ENCODE data around the gene RAB21.

GRCh38 chr12:71737197-71737596 lies 17.5 kb upstream of the RAB21 start:
- TF ChIP-seq, protein P1, sequence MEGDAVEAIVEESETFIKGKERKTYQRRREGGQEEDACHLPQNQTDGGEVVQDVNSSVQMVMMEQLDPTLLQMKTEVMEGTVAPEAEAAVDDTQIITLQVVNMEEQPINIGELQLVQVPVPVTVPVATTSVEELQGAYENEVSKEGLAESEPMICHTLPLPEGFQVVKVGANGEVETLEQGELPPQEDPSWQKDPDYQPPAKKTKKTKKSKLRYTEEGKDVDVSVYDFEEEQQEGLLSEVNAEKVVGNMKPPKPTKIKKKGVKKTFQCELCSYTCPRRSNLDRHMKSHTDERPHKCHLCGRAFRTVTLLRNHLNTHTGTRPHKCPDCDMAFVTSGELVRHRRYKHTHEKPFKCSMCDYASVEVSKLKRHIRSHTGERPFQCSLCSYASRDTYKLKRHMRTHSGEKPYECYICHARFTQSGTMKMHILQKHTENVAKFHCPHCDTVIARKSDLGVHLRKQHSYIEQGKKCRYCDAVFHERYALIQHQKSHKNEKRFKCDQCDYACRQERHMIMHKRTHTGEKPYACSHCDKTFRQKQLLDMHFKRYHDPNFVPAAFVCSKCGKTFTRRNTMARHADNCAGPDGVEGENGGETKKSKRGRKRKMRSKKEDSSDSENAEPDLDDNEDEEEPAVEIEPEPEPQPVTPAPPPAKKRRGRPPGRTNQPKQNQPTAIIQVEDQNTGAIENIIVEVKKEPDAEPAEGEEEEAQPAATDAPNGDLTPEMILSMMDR (conservative IDR thresholded peaks at IDR 0.05; ENCODE audit: low read depth, low read length): no peak
- TF ChIP-seq EZH2 (IDR thresholded peaks at IDR 0.05; ENCODE audit: low read length, unreplicated experiment) (no peak), EZH2phosphoT487 (IDR thresholded peaks at IDR 0.05; ENCODE audit: borderline replicate concordance, low read length) (no peak)

Measured in PC-3 (cell line).